A549 (cell line): ENCODE data around the gene ATP13A4. TPM values are rescaled to one million over a fixed set of nuclear protein-coding genes. Genes with fewer than 3 reads are reported as not detected.

Experiments
- ATAC-seq, 2 experiments: fragments of 200-7000 bp in 1 of 2; fragments of >200 bp in 1 of 2; cut with Nextera tagmentation in 1 of 2; cut with Tn5 transposase in 1 of 2; 3 replicates each; pipeline versions ENCODE4 v1.8.0 to v1.9.1; 2018 to 2020; ENCODE audit warnings: mild to moderate bottlenecking in 1 of 2, moderate library complexity in 1 of 2
- CTCF ChIA-PET: fragments of 300-600 bp; sonication (Branson Sonifier 250); formaldehyde crosslinking; extraction: SDS; loops from one replicate; lab custom pipeline; 2021; ENCODE audit warnings: antibody characterized with exemption, inconsistent platforms; lab: Yijun Ruan, JAX
- POLR2A ChIA-PET: fragments of 350-600 bp; formaldehyde crosslinking; extraction: SDS; loops from one replicate; lab custom pipeline; 2021; ENCODE audit warnings: antibody characterized with exemption, inconsistent platforms; lab: Yijun Ruan, JAX
- DNase-seq, 2 experiments: peaks; one replicate each; pipeline versions ENCODE4 v3.0.0 to v3.0.0-alpha.2; 2011 to 2016; ENCODE audit warnings: low read depth in 1 of 2, low spot score in 1 of 2
- FAIRE-seq: peaks from 2 replicates; lab custom pipeline; 2011; peaks lifted over from hg19 to GRCh38; lab: Jason Lieb, UNC
- H3K27ac ChIP-seq, 2 experiments: fragments of >200 bp; sonication (Bioruptor Twin); formaldehyde crosslinking; 3 replicates each; pipeline ENCODE4 v1.5.1; 2016 to 2017
- H3K4me1 ChIP-seq: fragments of >200 bp; sonication (Bioruptor Twin); formaldehyde crosslinking; 3 replicates; pipeline ENCODE4 v1.6.1; 2016
- H3K4me2 ChIP-seq: fragments of >200 bp; sonication (Bioruptor Twin); formaldehyde crosslinking; 3 replicates; pipeline ENCODE4 v1.6.1; 2016
- H3K4me3 ChIP-seq: fragments of >200 bp; sonication (Bioruptor Twin); formaldehyde crosslinking; 3 replicates; pipeline ENCODE4 v1.5.1; 2016
- H3K9me3 ChIP-seq: fragments of >200 bp; sonication (Bioruptor Twin); formaldehyde crosslinking; 3 replicates; pipeline ENCODE4 v1.6.1; 2016
- CBX2 ChIP-seq: fragments of 200-600 bp; sonication (generic); IDR thresholded peaks from 2 replicates; pipeline ENCODE4 v1.6.1; 2016; ENCODE audit warnings: low read depth, mild to moderate bottlenecking, borderline replicate concordance
- CHD2 ChIP-seq: fragments of 150-350 bp; IDR thresholded peaks from 2 replicates; pipeline ENCODE4 v1.6.1; 2014; ENCODE audit warnings: low read length; ENCODE audit not compliant: partially characterized antibody
- EHMT2 ChIP-seq: fragments of 200-600 bp; sonication (generic); IDR thresholded peaks from 2 replicates; pipeline ENCODE4 v1.6.1; 2016; ENCODE audit warnings: antibody characterized with exemption, low read depth, mild to moderate bottlenecking, moderate library complexity
- FOSB ChIP-seq: fragments of 250-450 bp; sonication (Bioruptor Pico); IDR thresholded peaks from 2 replicates; pipeline ENCODE4 v1.5.0; 2020; ENCODE audit warnings: mild to moderate bottlenecking, moderate library complexity
- FOSL2 ChIP-seq, 2 experiments: fragments of 450-650 bp in 1 of 2; fragments of >200 bp in 1 of 2; sonication (Bioruptor Twin) in 1 of 2; formaldehyde crosslinking; IDR thresholded peaks; 2 replicates each; pipeline versions ENCODE4 v1.5.0 to v1.6.1; 2016 to 2020; ENCODE audit warnings: mild to moderate bottlenecking in 1 of 2, moderate library complexity in 1 of 2
- HDAC2 ChIP-seq: fragments of 200-600 bp; sonication (generic); IDR thresholded peaks from 2 replicates; pipeline ENCODE4 v1.6.1; 2016
- HEYL ChIP-seq: fragments of 250-450 bp; sonication (Bioruptor Pico); IDR thresholded peaks from 2 replicates; pipeline ENCODE4 v1.8.0; 2021; ENCODE audit warnings: mild to moderate bottlenecking, moderate library complexity
- JUN ChIP-seq, 2 experiments: fragments of >200 bp; sonication (Bioruptor Twin); formaldehyde crosslinking; IDR thresholded peaks; 2 replicates in 1 of 2; 3 replicates in 1 of 2; pipeline ENCODE4 v1.6.1; 2016 to 2017
- JUNB ChIP-seq: fragments of >200 bp; sonication (Bioruptor Twin); formaldehyde crosslinking; IDR thresholded peaks from 2 replicates; pipeline ENCODE4 v1.6.1; 2016
- MAZ ChIP-seq: fragments of 150-350 bp; IDR thresholded peaks from 2 replicates; pipeline ENCODE4 v1.6.1; 2014; ENCODE audit warnings: antibody characterized with exemption, low read depth, low read length, borderline replicate concordance
- NFE2L2 ChIP-seq: fragments of 150-350 bp; conservative IDR thresholded peaks from 2 replicates; pipeline ENCODE4 v1.6.1; 2014; ENCODE audit warnings: low read length
- NPAS2 ChIP-seq: fragments of 250-450 bp; sonication (Bioruptor Pico); IDR thresholded peaks from 2 replicates; pipeline ENCODE4 v1.8.0; 2022; ENCODE audit warnings: mild to moderate bottlenecking, moderate library complexity, borderline replicate concordance
- PHF8 ChIP-seq: fragments of 200-600 bp; sonication (generic); IDR thresholded peaks from 2 replicates; pipeline ENCODE4 v1.6.1; 2016; ENCODE audit warnings: low read depth, mild to moderate bottlenecking, antibody characterized with exemption, moderate library complexity, borderline replicate concordance
- POLR2AphosphoS2 ChIP-seq: conservative IDR thresholded peaks from 2 replicates; pipeline ENCODE4 v1.6.1; 2012; ENCODE audit warnings: low read length, improper control_type of control experiment, inconsistent platforms
- RARB ChIP-seq: fragments of 250-450 bp; sonication (Bioruptor Pico); IDR thresholded peaks from 2 replicates; pipeline ENCODE4 v1.8.0; 2021; ENCODE audit warnings: mild to moderate bottlenecking, moderate library complexity
- RFX5 ChIP-seq: fragments of 450-650 bp; IDR thresholded peaks from 2 replicates; pipeline ENCODE4 v1.7.1; 2014; ENCODE audit warnings: antibody characterized with exemption, mild to moderate bottlenecking, moderate library complexity
- RNF2 ChIP-seq: fragments of 200-600 bp; sonication (generic); IDR thresholded peaks from 2 replicates; pipeline ENCODE4 v1.6.1; 2016; ENCODE audit warnings: low read depth, mild to moderate bottlenecking, antibody characterized with exemption, moderate library complexity, borderline replicate concordance
- SMC3 ChIP-seq: fragments of >200 bp; sonication (Bioruptor Twin); formaldehyde crosslinking; IDR thresholded peaks from 3 replicates; pipeline ENCODE4 v1.6.1; 2018; ENCODE audit warnings: inconsistent platforms
- TFCP2L1 ChIP-seq: fragments of 250-450 bp; sonication (Bioruptor Pico); IDR thresholded peaks from 2 replicates; pipeline ENCODE4 v1.5.0; 2021; ENCODE audit warnings: mild to moderate bottlenecking
- TP53 ChIP-seq: fragments of 250-450 bp; sonication (Bioruptor Pico); IDR thresholded peaks from 2 replicates; pipeline ENCODE4 v1.5.0; 2021; ENCODE audit warnings: mild to moderate bottlenecking, moderate library complexity
- ZNF302 ChIP-seq: fragments of 250-450 bp; sonication (Bioruptor Pico); IDR thresholded peaks from 2 replicates; pipeline ENCODE4 v1.9.0; 2021; ENCODE audit warnings: inconsistent platforms, mild to moderate bottlenecking, moderate library complexity
- ZSCAN20 ChIP-seq: fragments of 250-450 bp; sonication (Bioruptor Pico); IDR thresholded peaks from 2 replicates; pipeline ENCODE4 v1.8.0; 2022; ENCODE audit warnings: mild to moderate bottlenecking, moderate library complexity
- WGBS: methylation state at CpG from one replicate; pipeline ENCODE4 v1.1.6; 2017; ENCODE audit errors: missing lambda C conversion rate; 5-methylcytosine and 5-hydroxymethylcytosine counted together
- polyA plus RNA-seq, 4 experiments: library from polyadenylated mRNA; depleted of rRNA in 3 of 4; stranded (reverse); fragments of >200 nt; fragmentation: RNase III in 1 of 4; extraction: RNeasy Plus Mini Kit Qiagen cat#74134 plus additional on column Dnase treatment in 1 of 4; gene quantifications; 2 replicates in 3 of 4; 3 replicates in 1 of 4; pipeline ENCODE4 v1.2.3, GENCODE V29; 2011 to 2017
- TF ChIP-seq, protein P1 (sequence below): fragments of 200-600 bp; sonication (generic); IDR thresholded peaks from 2 replicates; pipeline ENCODE4 v1.6.1; 2016; ENCODE audit warnings: antibody characterized with exemption, mild to moderate bottlenecking, moderate library complexity
- TF ChIP-seq, protein P2 (sequence below): fragments of >200 bp; sonication (Bioruptor Twin); formaldehyde crosslinking; IDR thresholded peaks from 3 replicates; pipeline ENCODE4 v1.6.1; 2016

Gene ATP13A4
- polyA plus RNA-seq, 2 of the 4 experiments (the other 2 are of a cell fraction): 0.09 to 0.10 TPM

DNA sequence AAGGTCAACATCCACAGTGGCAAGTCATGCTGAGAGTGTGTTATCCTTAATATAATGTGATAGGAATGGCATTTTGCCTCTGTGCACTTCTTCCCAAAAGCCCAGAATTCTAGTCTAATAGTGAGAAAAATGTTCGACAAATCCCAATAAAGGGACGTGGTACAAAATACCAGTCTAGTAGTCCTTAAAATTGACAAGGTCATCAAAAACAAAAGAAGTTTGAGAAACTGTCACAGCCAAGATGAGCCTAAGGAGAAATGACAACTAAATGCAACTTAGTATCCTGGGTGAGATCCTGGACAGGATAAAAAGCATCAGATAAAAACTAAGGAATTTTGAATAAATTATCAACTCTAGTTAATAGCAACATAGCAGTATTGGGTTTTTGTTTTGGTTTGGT lies 14.4 kb upstream of the ATP13A4 start:
- Histone ChIP-seq H3K4me3 (no peak overlapping the region), H3K9me3 (no peaks in the 10 kb centered on the region), H3K4me2 (no peak overlapping the region), H3K4me1 (no peaks in the 10 kb centered on the region), H3K27ac (no peak overlapping the region)
- no peak for FAIRE-seq
- no peak for ATAC-seq
- POLR2A ChIA-PET: no interaction called here
- no peak for DNase-seq
- 68% methylated on average over 2 of the region's 2 CpGs for WGBS
- TF ChIP-seq JUN (IDR thresholded peaks at IDR 0.05): no peak
- TF ChIP-seq RFX5: no peak
- TF ChIP-seq HEYL: no peak
- no peak for TF ChIP-seq TFCP2L1 (CRISPR knock-in tag)
- TF ChIP-seq JUNB: no peak
- no peak for TF ChIP-seq CHD2
- TF ChIP-seq CBX2: no peak
- TF ChIP-seq ZSCAN20 (CRISPR knock-in tag): no peak
- no peak for TF ChIP-seq POLR2AphosphoS2
- CTCF ChIA-PET: interaction anchor here (1.0 kb wide), 1 partner anchor 756 kb away, joined by 3 read pairs; no protein-coding TSS in a partner anchor

DNA sequence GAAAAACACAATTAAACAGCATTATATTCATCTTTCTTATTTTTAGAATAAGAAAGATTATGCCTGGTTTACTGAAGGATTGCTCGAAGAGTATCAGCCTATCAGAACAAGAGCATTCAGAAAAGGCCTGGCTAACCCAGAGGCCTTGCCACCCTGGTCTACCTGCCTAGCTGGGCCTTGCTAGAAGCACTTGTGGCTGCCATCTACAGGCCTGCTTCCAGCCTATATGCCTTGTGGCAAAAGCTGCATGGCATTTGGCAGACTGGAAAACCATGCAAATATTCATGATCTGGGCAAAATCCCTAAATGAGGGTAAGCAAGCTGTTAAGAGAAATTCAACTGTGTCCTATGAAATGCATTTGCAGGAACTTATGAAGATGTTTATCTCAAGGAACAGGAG lies 9.3 kb upstream of the ATP13A4 start:
- no peaks in the 10 kb centered on the region for H3K9me3 ChIP-seq
- TF ChIP-seq ZNF302 (CRISPR knock-in tag) (no peak), SMC3 (no peak), MAZ (no peak), FOSL2 (IDR thresholded peaks at IDR 0.05) (no peak), FOSL2 (CRISPR knock-in tag; IDR thresholded peaks at IDR 0.05) (no peak), RNF2 (no peak), ZSCAN20 (CRISPR knock-in tag) (no peak), NPAS2 (CRISPR knock-in tag) (no peak), EHMT2 (no peak)
- TF ChIP-seq, protein P1, sequence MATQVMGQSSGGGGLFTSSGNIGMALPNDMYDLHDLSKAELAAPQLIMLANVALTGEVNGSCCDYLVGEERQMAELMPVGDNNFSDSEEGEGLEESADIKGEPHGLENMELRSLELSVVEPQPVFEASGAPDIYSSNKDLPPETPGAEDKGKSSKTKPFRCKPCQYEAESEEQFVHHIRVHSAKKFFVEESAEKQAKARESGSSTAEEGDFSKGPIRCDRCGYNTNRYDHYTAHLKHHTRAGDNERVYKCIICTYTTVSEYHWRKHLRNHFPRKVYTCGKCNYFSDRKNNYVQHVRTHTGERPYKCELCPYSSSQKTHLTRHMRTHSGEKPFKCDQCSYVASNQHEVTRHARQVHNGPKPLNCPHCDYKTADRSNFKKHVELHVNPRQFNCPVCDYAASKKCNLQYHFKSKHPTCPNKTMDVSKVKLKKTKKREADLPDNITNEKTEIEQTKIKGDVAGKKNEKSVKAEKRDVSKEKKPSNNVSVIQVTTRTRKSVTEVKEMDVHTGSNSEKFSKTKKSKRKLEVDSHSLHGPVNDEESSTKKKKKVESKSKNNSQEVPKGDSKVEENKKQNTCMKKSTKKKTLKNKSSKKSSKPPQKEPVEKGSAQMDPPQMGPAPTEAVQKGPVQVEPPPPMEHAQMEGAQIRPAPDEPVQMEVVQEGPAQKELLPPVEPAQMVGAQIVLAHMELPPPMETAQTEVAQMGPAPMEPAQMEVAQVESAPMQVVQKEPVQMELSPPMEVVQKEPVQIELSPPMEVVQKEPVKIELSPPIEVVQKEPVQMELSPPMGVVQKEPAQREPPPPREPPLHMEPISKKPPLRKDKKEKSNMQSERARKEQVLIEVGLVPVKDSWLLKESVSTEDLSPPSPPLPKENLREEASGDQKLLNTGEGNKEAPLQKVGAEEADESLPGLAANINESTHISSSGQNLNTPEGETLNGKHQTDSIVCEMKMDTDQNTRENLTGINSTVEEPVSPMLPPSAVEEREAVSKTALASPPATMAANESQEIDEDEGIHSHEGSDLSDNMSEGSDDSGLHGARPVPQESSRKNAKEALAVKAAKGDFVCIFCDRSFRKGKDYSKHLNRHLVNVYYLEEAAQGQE: no peak
- ChIA-PET POLR2A (no interaction called here), CTCF (no interaction called here)
- ATAC-seq: no peak
- WGBS: 0% methylated on average over 1 of the region's 1 CpG
- H3K4me1 ChIP-seq: no peaks in the 10 kb centered on the region
- no peak for DNase-seq
- no peak for FAIRE-seq
- no peak overlapping the region for H3K4me2 ChIP-seq
- H3K27ac ChIP-seq: no peak overlapping the region
- no peak overlapping the region for H3K4me3 ChIP-seq

DNA sequence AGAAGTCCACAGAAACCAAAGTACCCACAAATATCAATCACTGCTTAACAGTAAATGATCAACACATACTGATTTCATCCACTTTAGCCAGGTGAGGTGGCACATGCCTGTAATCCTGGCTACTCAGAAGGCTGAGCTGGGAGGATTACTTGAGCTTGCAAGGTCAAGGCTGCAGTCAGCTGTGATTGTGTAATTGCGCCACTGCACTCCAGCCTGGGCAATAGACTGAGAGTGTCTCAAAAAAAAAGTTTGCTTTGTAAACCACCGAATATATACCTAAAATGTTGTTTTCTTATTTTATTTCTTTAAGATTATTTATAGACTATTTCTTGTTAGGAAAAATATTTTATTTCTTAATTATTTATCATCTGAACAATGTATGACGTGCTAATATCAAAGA lies 8.7 kb upstream of the ATP13A4 start:
- no peak for DNase-seq
- Histone ChIP-seq H3K9me3 (no peaks in the 10 kb centered on the region), H3K4me1 (no peaks in the 10 kb centered on the region), H3K4me2 (no peak overlapping the region), H3K4me3 (no peak overlapping the region), H3K27ac (no peak overlapping the region)
- WGBS: 84% methylated on average over 3 of the region's 3 CpGs
- CTCF ChIA-PET: interaction anchor here (2.1 kb wide), 1 partner anchor 996 kb away, joined by 4 read pairs; no protein-coding TSS in a partner anchor
- TF ChIP-seq TP53 (no peak), HDAC2 (no peak), TFCP2L1 (CRISPR knock-in tag) (no peak), NFE2L2 (no peak), RFX5 (no peak), RARB (CRISPR knock-in tag) (no peak), FOSB (CRISPR knock-in tag) (no peak), PHF8 (no peak)
- TF ChIP-seq, protein P2, sequence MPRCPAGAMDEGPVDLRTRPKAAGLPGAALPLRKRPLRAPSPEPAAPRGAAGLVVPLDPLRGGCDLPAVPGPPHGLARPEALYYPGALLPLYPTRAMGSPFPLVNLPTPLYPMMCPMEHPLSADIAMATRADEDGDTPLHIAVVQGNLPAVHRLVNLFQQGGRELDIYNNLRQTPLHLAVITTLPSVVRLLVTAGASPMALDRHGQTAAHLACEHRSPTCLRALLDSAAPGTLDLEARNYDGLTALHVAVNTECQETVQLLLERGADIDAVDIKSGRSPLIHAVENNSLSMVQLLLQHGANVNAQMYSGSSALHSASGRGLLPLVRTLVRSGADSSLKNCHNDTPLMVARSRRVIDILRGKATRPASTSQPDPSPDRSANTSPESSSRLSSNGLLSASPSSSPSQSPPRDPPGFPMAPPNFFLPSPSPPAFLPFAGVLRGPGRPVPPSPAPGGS: no peak
- POLR2A ChIA-PET: no interaction called here
- no peak for FAIRE-seq
- no peak for ATAC-seq
